Skeletal muscle satellite cell (primary cell): ENCODE results near the gene ZNF490.
"Not testable (repeated sequence)": the region's sequence is repeated elsewhere in the genome, so short reads cannot be mapped to it uniquely, and the experiment has no call there.

Experiments used
- H3K27me3 ChIP-seq: 2 replicates; pipeline ENCODE4 v1.7.0; 2013; ENCODE audit warnings: low read length; ENCODE audit not compliant: control insufficient read depth, insufficient read depth
- H3K36me3 ChIP-seq: 2 replicates; pipeline ENCODE4 v1.7.0; 2013; ENCODE audit warnings: mild to moderate bottlenecking, control low read depth, low read length; ENCODE audit not compliant: insufficient read depth
- H3K4me1 ChIP-seq: 2 replicates; pipeline ENCODE4 v1.7.0; 2013; ENCODE audit warnings: low read length; ENCODE audit not compliant: control insufficient read depth, insufficient read depth
- H3K4me2 ChIP-seq: 2 replicates; pipeline ENCODE4 v1.7.0; 2013; ENCODE audit warnings: mild to moderate bottlenecking, low read length
- H3K4me3 ChIP-seq: 2 replicates; pipeline ENCODE4 v1.7.0; 2013; ENCODE audit warnings: low read length
- H3K9ac ChIP-seq: 2 replicates; pipeline ENCODE4 v1.7.0; 2013; ENCODE audit warnings: mild to moderate bottlenecking, low read depth, low read length, moderate library complexity
- H3K9me3 ChIP-seq: replicated peaks from 2 replicates; pipeline ENCODE4 v1.7.0; 2013; ENCODE audit warnings: mild to moderate bottlenecking, control low read depth, low read length

The ZNF490 gene

DNA sequence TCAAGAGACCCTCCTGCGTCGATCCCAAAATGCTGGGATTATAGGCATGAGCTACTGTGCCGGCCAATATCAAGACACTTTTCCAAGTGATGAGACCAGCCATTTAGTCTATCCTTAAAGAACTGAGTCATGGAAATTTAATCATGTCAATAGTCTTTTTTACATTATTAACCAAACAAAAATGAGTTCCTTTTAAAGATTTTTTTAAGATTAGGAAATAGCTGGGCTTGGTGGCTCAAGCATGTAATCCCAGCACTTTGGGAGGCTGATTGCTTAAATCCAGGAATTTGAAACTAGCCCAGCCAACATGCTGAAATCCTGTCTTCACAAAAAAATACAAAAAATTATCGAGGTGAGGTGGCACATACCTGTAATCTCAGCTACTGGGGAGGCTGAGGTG, 42.7 kb downstream of the ZNF490 start:
- Histone ChIP-seq H3K9ac (no peak overlapping the region), H3K4me2 (no peak overlapping the region), H3K9me3 (no peaks in the 10 kb centered on the region), H3K27me3 (no peaks in the 10 kb centered on the region), H3K4me3 (no peak overlapping the region), H3K36me3 (no peaks in the 10 kb centered on the region), H3K4me1 (no peaks in the 10 kb centered on the region)

GRCh38 chr19:12566380-12566779, 44.2 kb downstream of the ZNF490 start:
- H3K4me1 ChIP-seq, H3K4me2 ChIP-seq, H3K36me3 ChIP-seq: not testable (repeated sequence)

DNA sequence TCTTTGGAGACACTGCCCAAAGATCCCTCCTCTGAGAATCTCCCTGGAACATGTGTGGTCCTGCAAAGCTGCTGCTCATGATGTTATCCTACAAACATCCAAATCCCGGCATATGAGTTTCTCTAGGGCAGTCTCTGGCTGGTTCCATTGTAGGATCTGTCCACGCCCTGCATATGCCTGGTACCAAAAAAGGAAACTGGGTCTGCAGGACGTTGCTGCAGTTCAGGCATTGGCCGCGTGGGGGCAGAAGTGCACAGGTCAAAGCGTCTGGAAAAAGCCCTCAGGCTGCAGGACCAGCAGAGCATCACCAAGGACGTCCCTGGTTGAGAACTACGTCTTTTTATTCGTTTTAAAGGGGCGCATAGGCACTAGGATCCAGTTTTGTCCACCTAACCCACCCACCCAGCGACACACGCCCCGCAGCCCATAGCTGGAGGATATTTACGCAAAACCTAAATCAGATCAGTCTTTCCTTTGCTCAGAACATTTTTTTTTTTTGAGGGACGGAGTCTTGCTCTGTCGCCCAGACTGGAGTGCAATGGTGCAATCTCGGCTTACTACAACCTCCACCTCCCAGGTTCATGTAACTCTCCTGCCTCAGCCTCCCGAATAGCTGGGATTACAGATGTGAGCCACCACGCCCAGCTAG, 46.5 kb downstream of the ZNF490 start:
- H3K9ac ChIP-seq: no peak overlapping the region
- peak overlapping the region; percentile 10 for H3K4me2 ChIP-seq
- no peaks in the 10 kb centered on the region for H3K27me3 ChIP-seq
- H3K4me3 ChIP-seq: no peak overlapping the region
- no peaks in the 10 kb centered on the region for H3K9me3 ChIP-seq
- H3K4me1 ChIP-seq: no peaks in the 10 kb centered on the region
- H3K36me3 ChIP-seq: no peaks in the 10 kb centered on the region

More at GRCh38 chr19:12566380-12566779, 44.2 kb downstream of the ZNF490 start:
- not testable (repeated sequence) for H3K4me3 ChIP-seq, H3K9ac ChIP-seq, H3K27me3 ChIP-seq, H3K9me3 ChIP-seq

DNA sequence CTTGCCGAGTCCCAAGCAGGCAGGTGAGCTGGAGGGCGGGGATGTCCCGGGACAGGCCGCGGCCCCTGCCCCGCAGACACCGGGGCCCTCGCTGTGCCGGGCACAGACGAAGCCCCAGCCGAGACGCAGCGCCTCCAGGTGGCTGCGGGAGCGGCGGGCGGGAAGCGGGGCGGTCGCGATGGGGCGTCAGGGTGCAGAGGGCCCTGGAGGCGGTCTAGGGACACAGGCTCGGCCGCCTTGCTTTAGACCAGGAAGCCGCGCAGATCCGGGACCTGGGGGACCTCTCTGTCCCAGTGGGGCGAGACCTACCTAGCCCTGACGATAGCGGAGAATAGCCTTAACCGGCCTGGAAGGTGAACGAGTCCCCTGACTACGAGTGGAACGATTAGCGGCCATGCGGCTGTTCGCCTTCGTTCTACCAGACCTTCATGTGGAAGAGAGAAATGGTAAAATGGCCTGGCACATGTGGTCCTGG, 55.1 kb downstream of the ZNF490 start:
- no peak overlapping the region for H3K4me3 ChIP-seq
- H3K4me1 ChIP-seq: peaks cover 7% of the 10 kb centered on the region

GRCh38 chr19:12551060-12551832, 59.4 kb downstream of the ZNF490 start, which contains the start of gene ZNF564:
Gene ZNF564, minus strand, starts transcription at chr19:12551482. Its CDS starts 150 bp downstream, at chr19:12551332.
- peak within 1 kb of the TSS; percentile 89 for H3K4me3 ChIP-seq
- no peaks in the 10 kb centered on the region for H3K9me3 ChIP-seq
- no peaks in the 10 kb centered on the region for H3K27me3 ChIP-seq
- peaks cover 7% of the 10 kb centered on the region for H3K4me1 ChIP-seq
- H3K9ac ChIP-seq: peak within 1 kb of the TSS; percentile 96
- peak within 1 kb of the TSS; percentile 87 for H3K4me2 ChIP-seq
- H3K36me3 ChIP-seq: peaks cover 12% of the 10 kb centered on the region

More for the DNA sequence above, 55.1 kb downstream of the ZNF490 start:
- no peak overlapping the region for H3K9ac ChIP-seq
- H3K4me2 ChIP-seq: no peak overlapping the region
- no peaks in the 10 kb centered on the region for H3K36me3 ChIP-seq
- H3K27me3 ChIP-seq: no peaks in the 10 kb centered on the region
- H3K9me3 ChIP-seq: no peaks in the 10 kb centered on the region

GRCh38 chr19:12546903-12547302, 63.7 kb downstream of the ZNF490 start:
- Histone ChIP-seq H3K4me3 (no peak overlapping the region), H3K36me3 (peaks cover 15% of the 10 kb centered on the region), H3K9me3 (peaks cover 7% of the 10 kb centered on the region), H3K27me3 (no peaks in the 10 kb centered on the region), H3K4me1 (peaks cover 1% of the 10 kb centered on the region), H3K9ac (no peak overlapping the region), H3K4me2 (no peak overlapping the region)

DNA sequence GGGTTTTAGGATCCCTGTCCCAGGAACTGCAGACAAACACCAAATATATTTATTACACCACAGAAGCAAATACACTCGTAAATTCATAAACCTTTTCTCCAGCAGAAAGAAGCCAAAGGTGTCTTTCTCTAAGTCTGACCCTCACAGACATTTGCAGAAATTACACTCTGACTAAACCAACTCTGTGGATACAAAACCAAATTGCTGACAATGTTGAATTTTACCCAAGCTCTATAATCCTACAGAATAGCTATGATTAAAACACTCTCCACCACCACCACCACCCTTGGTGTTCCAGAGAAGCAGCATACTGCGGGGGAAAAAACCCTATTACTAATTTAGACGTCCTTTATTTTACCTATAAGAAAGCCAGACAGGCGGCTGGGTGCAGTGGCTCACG, 64.5 kb downstream of the ZNF490 start:
- H3K9ac ChIP-seq: no peak overlapping the region
- peaks cover 7% of the 10 kb centered on the region for H3K9me3 ChIP-seq
- H3K4me3 ChIP-seq: no peak overlapping the region
- peaks cover 16% of the 10 kb centered on the region for H3K36me3 ChIP-seq
- no peaks in the 10 kb centered on the region for H3K4me1 ChIP-seq
- no peaks in the 10 kb centered on the region for H3K27me3 ChIP-seq
- H3K4me2 ChIP-seq: no peak overlapping the region

DNA sequence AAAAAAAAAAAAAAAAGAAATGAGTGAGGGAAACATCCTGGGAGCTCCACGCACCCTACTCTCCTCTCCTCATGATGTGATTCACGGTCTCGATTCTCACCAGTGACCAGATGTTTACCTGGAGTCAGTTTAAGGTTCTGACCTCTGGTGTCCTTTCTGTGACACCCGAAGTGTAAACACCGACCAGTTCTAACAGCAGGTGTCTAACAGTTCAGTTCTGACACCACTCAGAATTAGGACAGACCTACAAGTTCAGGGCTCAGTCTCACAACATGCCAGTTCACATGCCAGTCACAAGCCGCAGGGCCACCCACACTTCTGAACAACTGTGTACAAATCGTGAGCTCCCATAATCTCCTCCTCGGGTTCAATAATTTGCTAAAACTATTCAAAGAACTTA, 65.3 kb downstream of the ZNF490 start:
- no peaks in the 10 kb centered on the region for H3K4me1 ChIP-seq
- no peak overlapping the region for H3K9ac ChIP-seq
- peaks cover 18% of the 10 kb centered on the region for H3K36me3 ChIP-seq
- H3K4me3 ChIP-seq: no peak overlapping the region
- no peaks in the 10 kb centered on the region for H3K27me3 ChIP-seq
- H3K4me2 ChIP-seq: no peak overlapping the region
- H3K9me3 ChIP-seq: peaks cover 7% of the 10 kb centered on the region

- Histone ChIP-seq H3K9ac (no peak overlapping the region), H3K4me1 (no peaks in the 10 kb centered on the region), H3K4me3 (no peak overlapping the region), H3K9me3 (peaks cover 7% of the 10 kb centered on the region), H3K27me3 (no peaks in the 10 kb centered on the region), H3K36me3 (peaks cover 20% of the 10 kb centered on the region), H3K4me2 (no peak overlapping the region)
These were observed 66.2 kb downstream of the ZNF490 start for GRCh38 chr19:12544401-12544876.

DNA sequence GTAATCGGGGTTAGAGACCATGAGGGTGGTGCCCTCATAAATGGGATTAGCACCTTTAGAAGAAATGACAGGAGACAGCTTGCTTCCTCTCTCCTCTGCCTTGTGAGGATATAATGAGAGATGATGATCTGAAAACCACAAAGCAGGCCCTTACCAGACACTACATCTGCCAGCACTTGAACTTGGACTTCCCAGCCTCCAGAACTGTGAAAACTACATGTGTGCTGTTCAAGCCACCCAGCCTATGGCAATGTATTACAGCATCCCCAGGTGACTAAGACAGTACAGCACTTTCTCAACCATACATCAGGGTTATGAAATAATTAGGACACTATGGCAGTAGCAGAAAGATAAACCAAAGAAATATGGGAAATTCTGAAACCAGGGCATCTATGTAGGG, 66.8 kb downstream of the ZNF490 start:
- peaks cover 14% of the 10 kb centered on the region for H3K36me3 ChIP-seq
- no peaks in the 10 kb centered on the region for H3K4me1 ChIP-seq
- no peak overlapping the region for H3K4me2 ChIP-seq
- H3K9ac ChIP-seq: no peak overlapping the region
- H3K9me3 ChIP-seq: peaks cover 7% of the 10 kb centered on the region
- no peak overlapping the region for H3K4me3 ChIP-seq
- H3K27me3 ChIP-seq: no peaks in the 10 kb centered on the region
